ENCODE results near the gene KCNJ5. TPM values are rescaled to one million over a fixed set of nuclear protein-coding genes. Genes with fewer than 3 reads are reported as not detected.

KCNJ5 gene
- total RNA-seq: not detected in 2 replicates

GRCh38 chr11:128890543-128891368 lies at the start of gene KCNJ5:
Gene KCNJ5, plus strand, starts transcription at chr11:128891356. Its CDS starts 19,918 bp downstream, at chr11:128911274.

GRCh38 chr11:128867277-128867676 lies 23.9 kb upstream of the KCNJ5 start, which contains the start of gene KCNJ1:
Gene KCNJ1, minus strand, starts transcription at chr11:128867296. Its CDS starts 27,053 bp downstream, at chr11:128840243.

GRCh38 chr11:128942817-128943427 lies 51.8 kb downstream of the KCNJ5 start, which contains the start of gene TP53AIP1:
Gene TP53AIP1, minus strand, starts transcription at chr11:128942871. Its CDS starts 5,053 bp downstream, at chr11:128937818.

Other genes starting within 250 kb of the KCNJ5 start
- gene FLI1, start 197.3 kb upstream of the KCNJ5 start, total RNA-seq: 2.2 and 18.6 TPM in 2 replicates
- gene KCNJ1, start 24.1 kb upstream of the KCNJ5 start, total RNA-seq: not detected in 2 replicates
- not detected in 2 replicates for gene TP53AIP1, start 51.5 kb downstream of the KCNJ5 start, total RNA-seq

Measured in epithelial cell of alveolus of lung (primary cell).